PFSK-1 (cell line): Measurements from ENCODE around the gene FBN2.

ENCODE experiments used
- POLR2AphosphoS5 ChIP-seq: IDR thresholded peaks from 2 replicates; pipeline ENCODE4 v1.6.1; 2012; ENCODE audit warnings: low read depth, mild to moderate bottlenecking, control low read depth, low read length, moderate library complexity
- REST ChIP-seq, 2 experiments: IDR thresholded peaks; 2 replicates each; pipeline versions ENCODE4 v1.6.1 to v1.8.0; 2011 to 2012; ENCODE audit warnings: low read depth in 2 of 2, low read length in 2 of 2, control low read depth in 1 of 2, inconsistent platforms in 1 of 2, mild to moderate bottlenecking in 1 of 2, moderate library complexity in 1 of 2; ENCODE audit not compliant: insufficient read depth in 1 of 2
- SIN3A ChIP-seq: IDR thresholded peaks from 2 replicates; pipeline ENCODE4 v1.6.1; 2012; ENCODE audit warnings: mild to moderate bottlenecking, low read length, moderate library complexity, borderline replicate concordance; ENCODE audit not compliant: insufficient read depth
- TAF1 ChIP-seq: IDR thresholded peaks from 2 replicates; pipeline ENCODE4 v1.6.1; 2012; ENCODE audit warnings: low read length, control low read depth, borderline replicate concordance; ENCODE audit not compliant: insufficient read depth

- TF ChIP-seq POLR2AphosphoS5 (no peak; the same call in 1 of the 2 replicates), REST (IDR thresholded peaks at IDR 0.05; ENCODE audit: insufficient read depth in 1 of 2, low read depth in 2 of 2, low read length in 2 of 2) (no peak), SIN3A (no peak), TAF1 (no peak)
These were observed 635 bp downstream of the FBN2 start for GRCh38 chr5:128537221-128537999.
